Choroid plexus epithelial cell (primary cell): ENCODE data around the gene TTF1.

Experiments
- DNase-seq: peaks from one replicate; pipeline ENCODE4 v3.0.0-alpha.2; 2010; ENCODE audit warnings: low read depth
- H3K4me3 ChIP-seq: 2 replicates; pipeline ENCODE4 v1.5.1; 2011; ENCODE audit warnings: low read depth, mild to moderate bottlenecking, control low read depth, low read length, moderate library complexity
- CTCF ChIP-seq: conservative IDR thresholded peaks from 2 replicates; pipeline ENCODE4 v1.5.1; 2011; ENCODE audit warnings: low read depth, mild to moderate bottlenecking, control low read depth, inconsistent platforms, low read length, moderate library complexity

TTF1 gene

GRCh38 chr9:132413926-132414325, 7.3 kb upstream of the TTF1 start:
- TF ChIP-seq CTCF: no peak
- no peak overlapping the region for H3K4me3 ChIP-seq
- no peak for DNase-seq

DNA sequence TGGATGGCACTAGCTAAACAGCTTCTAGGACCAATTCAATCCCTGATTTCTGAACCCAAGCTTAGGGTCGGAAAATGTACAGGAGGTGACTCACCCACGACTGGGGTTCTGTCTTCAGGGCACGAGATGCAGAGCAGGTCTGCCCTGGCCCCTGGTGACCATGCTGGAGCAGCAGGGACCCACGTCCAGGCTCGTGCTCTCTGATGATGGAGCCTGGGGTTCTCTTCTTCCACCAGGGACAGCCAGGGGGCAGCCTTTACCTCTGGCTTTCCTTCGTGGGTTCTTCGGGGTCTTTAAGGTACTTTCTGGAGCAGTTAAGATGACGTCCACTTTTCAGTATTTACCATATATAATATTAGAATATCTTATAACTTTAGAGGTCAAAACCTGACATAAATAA, 5.4 kb upstream of the TTF1 start:
- H3K4me3 ChIP-seq: no peak overlapping the region
- TF ChIP-seq CTCF: peak; percentile 77
- DNase-seq: peak; percentile 28

DNA sequence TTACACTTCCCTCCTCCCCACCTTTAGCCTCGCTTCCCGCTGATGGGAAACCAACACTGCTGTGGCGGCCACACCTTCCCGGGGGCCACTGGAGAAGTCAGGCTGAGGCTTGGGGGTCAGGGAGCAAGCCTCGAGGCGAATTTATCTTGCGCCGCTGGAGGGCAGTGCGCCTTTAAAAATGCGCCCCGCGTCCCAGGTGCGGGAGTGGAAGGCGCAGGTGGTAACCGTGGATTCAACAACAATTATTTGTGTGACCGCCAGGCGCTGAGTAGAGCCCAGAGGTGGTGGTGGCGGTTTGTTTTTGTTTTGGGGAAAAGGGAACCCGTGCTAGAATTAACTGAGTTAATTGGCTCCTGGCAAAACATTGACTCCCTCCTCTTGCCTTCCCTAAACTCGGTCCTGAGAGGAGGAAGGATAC, 4.5 kb upstream of the TTF1 start:
- no peak overlapping the region for H3K4me3 ChIP-seq
- peak; percentile 41 for DNase-seq
- TF ChIP-seq CTCF: peak; percentile 74

- no peak for TF ChIP-seq CTCF
- peak overlapping the region; percentile 62 for H3K4me3 ChIP-seq
- DNase-seq: no peak
These were observed 4.0 kb upstream of the TTF1 start for GRCh38 chr9:132410642-132411041.

GRCh38 chr9:132409828-132410528, 3.3 kb upstream of the TTF1 start, which contains the start of gene CFAP77:
TSS of gene CFAP77 (plus strand) at chr9:132410211. CDS start at chr9:132410272, 61 bp downstream.
- peak; percentile 68 for DNase-seq
- H3K4me3 ChIP-seq: peak within 1 kb of the TSS; percentile 62
- TF ChIP-seq CTCF: no peak

- no peak for TF ChIP-seq CTCF
- no peak overlapping the region for H3K4me3 ChIP-seq
- no peak for DNase-seq
These were observed 1.9 kb upstream of the TTF1 start for GRCh38 chr9:132408521-132408920.

- no peak for TF ChIP-seq CTCF
- DNase-seq: no peak
- H3K4me3 ChIP-seq: no peak overlapping the region
These were observed 556 bp upstream of the TTF1 start for GRCh38 chr9:132407196-132407595.
